Thyroid gland (tissue), 4 donors: ENCODE results near the gene CGB2. TPM values are rescaled to one million over a fixed set of nuclear protein-coding genes. Genes with fewer than 3 reads are reported as not detected.
"Not testable (repeated sequence)": the region's sequence is repeated elsewhere in the genome, so short reads cannot be mapped to it uniquely, and the experiment has no call there.

ENCODE experiments used
- DNase-seq, 2 donors: peaks; one replicate each; pipeline ENCODE4 v3.0.0-alpha.2; 2019
- H3K27ac ChIP-seq, 3 donors: fragments of 200-600 bp; sonication (generic); 1 replicate in 2 of 3; 2 replicates in 1 of 3; pipeline ENCODE4 v1.5.1; 2016 to 2019; ENCODE audit warnings: mild to moderate bottlenecking in 1 of 3, moderate library complexity in 1 of 3
- H3K27me3 ChIP-seq: fragments of 200-600 bp; sonication (generic); one replicate; pipeline ENCODE4 v1.5.1; 2019
- H3K36me3 ChIP-seq, 2 donors: fragments of 200-600 bp; sonication (generic); one replicate each; pipeline ENCODE4 v1.5.1; 2016 to 2019
- H3K4me1 ChIP-seq, 2 donors: fragments of 200-600 bp; sonication (generic); one replicate each; pipeline ENCODE4 v1.5.1; 2017 to 2019
- H3K4me3 ChIP-seq, 3 donors: fragments of 200-600 bp; sonication (generic); replicated peaks in 1 of 3; 1 replicate in 2 of 3; 2 replicates in 1 of 3; pipeline ENCODE4 v1.5.1; 2016; ENCODE audit warnings: mild to moderate bottlenecking in 1 of 3
- H3K9me3 ChIP-seq: fragments of 200-600 bp; sonication (generic); one replicate; pipeline ENCODE4 v1.5.1; 2017
- POLR2A ChIP-seq, 2 donors: fragments of 450-650 bp; IDR thresholded peaks; one replicate each; pipeline ENCODE4 v1.6.1; 2017; ENCODE audit warnings: antibody characterized with exemption in 2 of 2, mild to moderate bottlenecking in 2 of 2, moderate library complexity in 1 of 2
- WGBS, 2 donors: methylation state at CpG; one replicate each; pipeline ENCODE4 v1.1.5; 2017; 5-methylcytosine and 5-hydroxymethylcytosine counted together
- intact Hi-C: fragments of 100-400 bp; cut with DNase I; formaldehyde crosslinking; loops from one replicate; pipeline ENCODE4 v1.15.1; 2023
- total RNA-seq, 4 donors: library from RNA; depleted of rRNA; stranded (reverse); fragments of >200 nt; gene quantifications; one replicate each; pipeline ENCODE4 v1.2.3, GENCODE V29; 2016
- TF ChIP-seq, protein P1 (sequence below), 6 experiments: fragments of 200-600 bp in 3 of 6; fragments of 450-650 bp in 3 of 6; sonication (generic) in 3 of 6; IDR thresholded peaks; one replicate each; pipeline ENCODE4 v1.5.1; 2016 to 2019; ENCODE audit warnings: antibody characterized with exemption in 6 of 6, mild to moderate bottlenecking in 2 of 6, inconsistent platforms in 1 of 6, moderate library complexity in 1 of 6

The CGB2 gene
- total RNA-seq, 4 donors from 2014 or later: not detected

DNA sequence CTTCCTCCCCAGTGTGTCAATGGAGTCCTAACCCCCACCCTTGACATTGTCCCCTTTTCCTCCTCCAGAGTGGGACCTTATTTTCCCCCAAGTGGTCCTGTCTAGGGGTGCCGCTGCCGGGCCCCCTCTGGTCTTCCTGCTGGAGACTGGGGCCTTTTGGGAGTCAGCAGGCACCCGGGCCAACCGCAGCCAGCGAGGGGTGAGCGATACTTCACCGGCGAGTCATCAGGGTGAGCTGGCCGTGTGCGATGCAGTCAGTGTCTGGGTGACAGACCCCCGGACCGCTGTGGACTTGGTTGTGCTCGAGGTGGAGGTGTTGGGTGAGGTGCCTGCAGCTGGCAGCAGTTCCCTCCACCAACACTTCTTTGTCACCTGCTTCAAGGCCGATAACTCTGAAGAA lies 1.9 kb upstream of the CGB2 start:
- H3K4me1 ChIP-seq, H3K27ac ChIP-seq, H3K9me3 ChIP-seq, intact Hi-C loops, H3K36me3 ChIP-seq, DNase-seq, H3K27me3 ChIP-seq, H3K4me3 ChIP-seq: not testable (repeated sequence)
- WGBS, 2 donors: 92 to 95% methylated on average over 8 to 11 of the region's 14 CpGs

DNA sequence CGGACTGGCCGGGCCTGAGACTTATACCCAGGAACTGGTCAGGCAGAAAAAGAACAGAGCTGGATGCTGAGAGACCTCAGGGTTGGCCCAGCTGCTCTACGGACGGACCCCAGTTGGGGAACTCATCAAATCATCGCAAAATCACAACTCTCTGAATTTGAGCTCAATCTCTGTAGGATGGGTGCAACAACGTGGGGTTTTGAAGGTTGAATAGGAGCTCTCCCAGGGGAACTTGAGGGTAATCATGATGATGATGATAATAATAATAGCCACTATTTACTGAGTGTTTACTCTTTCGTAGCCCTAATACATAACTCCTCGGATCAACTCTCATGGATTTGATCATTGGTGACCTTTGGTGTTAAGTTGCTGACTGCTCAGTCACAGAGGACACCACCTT lies 1.4 kb upstream of the CGB2 start:
- H3K27ac ChIP-seq, H3K36me3 ChIP-seq, intact Hi-C loops, H3K4me3 ChIP-seq, H3K27me3 ChIP-seq, DNase-seq, H3K4me1 ChIP-seq, H3K9me3 ChIP-seq: not testable (repeated sequence)
- WGBS, 2 donors: 92 to 95% methylated on average over 4 to 7 of the region's 8 CpGs

DNA sequence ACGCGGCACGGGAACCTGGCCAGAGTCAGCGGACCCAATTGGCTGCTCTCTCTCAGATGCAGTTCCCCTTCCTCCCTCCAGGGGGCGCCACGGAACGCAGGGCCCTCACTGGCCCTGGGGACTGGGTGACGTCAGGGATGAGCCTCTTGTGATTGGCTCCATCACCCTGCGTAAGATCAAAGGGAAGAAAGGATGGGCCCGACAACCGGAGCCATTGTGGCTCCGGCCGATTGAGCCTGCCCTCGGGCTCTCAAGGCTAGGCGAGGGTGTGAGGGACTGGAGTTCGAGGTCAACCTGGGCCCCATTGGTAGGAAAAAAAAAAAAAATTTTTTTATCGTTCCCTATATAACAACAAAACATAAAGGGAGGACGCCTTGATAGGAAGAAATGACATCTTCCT lies 5.1 kb downstream of the CGB2 start, which contains the start of gene CGB1:
CGB1 (minus strand) TSS at position 81 of the 400 bp plus-strand sequence. CDS start 184 bp downstream, outside the sequence.
- H3K27ac ChIP-seq, H3K4me3 ChIP-seq, DNase-seq, H3K27me3 ChIP-seq, H3K4me1 ChIP-seq, H3K9me3 ChIP-seq, H3K36me3 ChIP-seq, intact Hi-C loops: not testable (repeated sequence)
- TF ChIP-seq, protein P1, sequence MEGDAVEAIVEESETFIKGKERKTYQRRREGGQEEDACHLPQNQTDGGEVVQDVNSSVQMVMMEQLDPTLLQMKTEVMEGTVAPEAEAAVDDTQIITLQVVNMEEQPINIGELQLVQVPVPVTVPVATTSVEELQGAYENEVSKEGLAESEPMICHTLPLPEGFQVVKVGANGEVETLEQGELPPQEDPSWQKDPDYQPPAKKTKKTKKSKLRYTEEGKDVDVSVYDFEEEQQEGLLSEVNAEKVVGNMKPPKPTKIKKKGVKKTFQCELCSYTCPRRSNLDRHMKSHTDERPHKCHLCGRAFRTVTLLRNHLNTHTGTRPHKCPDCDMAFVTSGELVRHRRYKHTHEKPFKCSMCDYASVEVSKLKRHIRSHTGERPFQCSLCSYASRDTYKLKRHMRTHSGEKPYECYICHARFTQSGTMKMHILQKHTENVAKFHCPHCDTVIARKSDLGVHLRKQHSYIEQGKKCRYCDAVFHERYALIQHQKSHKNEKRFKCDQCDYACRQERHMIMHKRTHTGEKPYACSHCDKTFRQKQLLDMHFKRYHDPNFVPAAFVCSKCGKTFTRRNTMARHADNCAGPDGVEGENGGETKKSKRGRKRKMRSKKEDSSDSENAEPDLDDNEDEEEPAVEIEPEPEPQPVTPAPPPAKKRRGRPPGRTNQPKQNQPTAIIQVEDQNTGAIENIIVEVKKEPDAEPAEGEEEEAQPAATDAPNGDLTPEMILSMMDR (IDR thresholded peaks at IDR 0.05): peak in 1 of 6 experiments; percentile 9
- WGBS, 2 donors: 56 to 61% methylated on average over 18 of the region's 18 CpGs

DNA sequence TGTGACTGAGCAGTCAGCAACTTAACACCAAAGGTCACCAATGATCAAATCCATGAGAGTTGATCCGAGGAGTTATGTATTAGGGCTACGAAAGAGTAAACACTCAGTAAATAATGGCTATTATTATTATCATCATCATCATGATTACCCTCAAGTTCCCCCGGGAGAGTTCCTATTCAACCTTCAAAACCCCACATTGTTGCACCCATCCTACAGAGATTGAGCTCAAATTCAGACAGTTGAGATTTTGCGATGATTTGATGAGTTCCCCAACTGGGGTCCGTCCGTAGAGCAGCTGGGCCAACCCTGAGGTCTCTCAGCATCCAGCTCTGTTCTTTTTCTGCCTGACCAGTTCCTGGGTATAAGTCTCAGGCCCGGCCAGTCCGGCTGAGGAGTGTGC lies 6.4 kb downstream of the CGB2 start:
- H3K36me3 ChIP-seq, H3K27me3 ChIP-seq, DNase-seq, H3K4me3 ChIP-seq, H3K27ac ChIP-seq, intact Hi-C loops, H3K4me1 ChIP-seq, H3K9me3 ChIP-seq: not testable (repeated sequence)
- WGBS, 2 donors: 73 to 91% methylated on average over 5 to 8 of the region's 8 CpGs

DNA sequence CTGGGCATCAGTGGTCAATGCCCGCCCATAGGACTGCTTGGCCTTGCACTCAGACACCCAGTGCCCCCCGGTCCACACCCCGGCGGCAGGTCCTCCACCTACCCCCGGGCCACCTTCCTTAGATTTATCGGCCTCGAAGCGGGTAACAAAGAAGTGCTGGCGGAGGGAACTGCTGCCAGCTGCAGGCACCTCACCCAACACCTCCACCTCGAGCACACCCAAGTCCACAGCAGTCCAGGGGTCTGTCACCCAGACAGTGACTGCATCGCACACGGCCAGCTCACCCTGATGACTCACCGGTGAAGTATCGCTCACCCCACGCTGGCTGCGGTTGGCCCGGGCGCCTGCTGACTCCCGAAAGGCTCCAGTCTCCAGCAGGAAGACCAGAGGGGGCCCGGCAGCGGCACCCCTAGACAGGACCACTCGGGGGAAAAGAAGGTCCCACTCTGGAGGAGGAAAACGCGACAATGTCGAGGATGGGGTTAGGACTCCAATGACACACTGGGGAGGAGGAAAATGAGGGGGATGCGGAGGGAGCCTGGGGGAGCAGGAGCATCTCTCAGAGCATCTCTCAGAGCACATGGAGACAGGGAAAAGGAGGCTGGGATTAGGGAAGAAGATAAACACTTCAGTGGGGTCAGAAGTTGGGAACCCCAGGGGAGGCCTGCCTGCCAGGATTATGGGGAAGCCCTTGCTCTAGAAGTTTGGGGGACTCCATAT lies 7.0 kb downstream of the CGB2 start:
- DNase-seq, intact Hi-C loops, H3K36me3 ChIP-seq, H3K27me3 ChIP-seq, H3K27ac ChIP-seq, H3K4me1 ChIP-seq, H3K9me3 ChIP-seq, H3K4me3 ChIP-seq: not testable (repeated sequence)
- 88 to 89% methylated on average over 16 to 26 of the region's 26 CpGs for WGBS, 2 donors

DNA sequence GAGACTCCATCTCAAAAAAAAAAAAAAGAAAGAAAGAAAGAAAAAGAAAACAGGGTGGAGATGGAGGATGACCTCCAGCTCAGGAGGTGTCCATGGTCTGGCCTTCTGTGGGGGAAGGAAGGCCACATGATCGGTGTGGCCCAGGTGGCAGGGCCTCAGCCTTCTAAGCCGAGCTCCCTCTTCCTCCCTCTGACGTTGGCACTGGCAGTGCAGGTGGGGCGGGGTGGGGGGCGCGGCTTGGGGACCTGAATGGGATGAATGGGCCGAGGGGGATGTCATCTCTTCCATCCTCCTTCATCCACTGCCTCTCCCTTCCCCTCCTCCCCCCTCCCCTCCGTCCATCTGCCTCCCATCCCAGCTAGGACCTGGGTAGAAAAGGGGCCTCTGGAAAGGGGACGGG lies 8.0 kb downstream of the CGB2 start:
- H3K36me3 ChIP-seq, intact Hi-C loops, H3K27ac ChIP-seq, H3K4me1 ChIP-seq, H3K4me3 ChIP-seq, H3K9me3 ChIP-seq, DNase-seq, H3K27me3 ChIP-seq: not testable (repeated sequence)
- WGBS, 2 donors: 67 to 78% methylated on average over 5 to 6 of the region's 9 CpGs

DNA sequence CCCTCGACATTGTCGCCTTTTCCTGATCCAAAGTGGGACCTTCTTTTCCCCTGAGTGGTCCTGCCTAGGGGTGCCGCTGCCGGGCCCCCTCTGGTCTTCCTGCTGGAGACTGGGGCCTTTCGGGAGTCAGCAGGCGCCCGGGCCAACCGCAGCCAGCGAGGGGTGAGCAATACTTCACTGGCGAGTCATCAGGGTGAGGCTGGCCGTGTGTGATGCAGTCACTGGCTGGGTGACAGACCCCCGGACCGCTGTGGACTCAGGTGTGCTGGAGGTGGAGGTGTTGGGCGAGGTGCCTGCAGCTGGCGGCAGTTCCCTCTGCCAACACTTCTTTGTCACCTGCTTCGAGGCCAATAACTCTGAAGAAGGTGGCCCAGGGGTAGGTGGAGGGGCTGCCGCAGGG lies 10.5 kb downstream of the CGB2 start:
- Histone ChIP-seq H3K27ac (no peak overlapping the region), H3K27me3 (no peaks in the 10 kb centered on the region), H3K9me3 (no peaks in the 10 kb centered on the region), H3K36me3 (no peaks in the 10 kb centered on the region), H3K4me3 (no peak overlapping the region), H3K4me1 (no peaks in the 10 kb centered on the region)
- no peak for DNase-seq
- 83 to 85% methylated on average over 7 to 13 of the region's 17 CpGs for WGBS, 2 donors
- TF ChIP-seq, protein P1 (IDR thresholded peaks at IDR 0.05): no peak
- TF ChIP-seq POLR2A (IDR thresholded peaks at IDR 0.05): no peak
- intact Hi-C loops: no loop called here

DNA sequence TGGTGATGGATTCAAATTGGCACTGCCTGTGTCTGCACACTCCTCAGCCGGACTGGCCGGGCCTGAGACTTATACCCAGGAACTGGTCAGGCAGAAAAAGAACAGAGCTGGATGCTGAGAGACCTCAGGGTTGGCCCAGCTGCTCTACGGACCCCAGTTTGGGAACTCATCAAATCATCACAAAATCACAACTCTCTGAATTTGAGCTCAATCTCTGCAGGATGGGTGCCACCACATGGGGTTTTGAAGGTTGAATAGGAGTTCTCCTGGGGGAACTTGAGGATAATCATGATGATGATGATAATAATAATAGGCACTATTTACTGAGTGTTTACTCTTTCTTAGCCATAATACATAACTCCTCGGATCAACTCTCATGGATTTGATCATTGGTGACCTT lies 11.0 kb downstream of the CGB2 start:
- 87 to 95% methylated on average over 1 to 2 of the region's 4 CpGs for WGBS, 2 donors
- intact Hi-C loops, H3K4me1 ChIP-seq, H3K27me3 ChIP-seq, H3K36me3 ChIP-seq, H3K9me3 ChIP-seq, H3K27ac ChIP-seq, DNase-seq, H3K4me3 ChIP-seq: not testable (repeated sequence)

DNA sequence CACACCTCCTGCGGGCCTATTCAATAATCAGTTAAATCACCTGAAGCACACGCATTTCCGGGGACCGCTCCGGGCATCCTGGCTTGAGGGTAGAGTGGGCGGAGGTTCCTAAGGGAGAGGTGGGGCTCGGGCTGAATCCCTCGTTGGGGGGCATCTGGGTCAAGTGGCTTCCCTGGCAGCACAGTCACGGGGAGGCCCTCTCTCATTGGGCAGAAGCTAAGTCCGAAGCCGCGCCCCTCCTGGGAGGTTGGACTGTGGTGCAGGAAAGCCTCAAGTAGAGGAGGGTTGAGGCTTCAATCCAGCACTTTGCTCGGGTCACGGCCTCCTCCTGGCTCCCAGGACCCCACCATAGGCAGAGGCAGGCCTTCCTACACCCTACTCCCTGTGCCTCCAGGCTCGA lies 11.9 kb downstream of the CGB2 start, which contains the start of gene CGB5:
CGB5 (plus strand) TSS at position 301 of the 400 bp plus-strand sequence. CDS start 362 bp downstream, outside the sequence.
- H3K4me1 ChIP-seq, H3K9me3 ChIP-seq, H3K36me3 ChIP-seq, H3K27me3 ChIP-seq, H3K27ac ChIP-seq, DNase-seq, H3K4me3 ChIP-seq, intact Hi-C loops: not testable (repeated sequence)
- 64 to 79% methylated on average over 6 to 10 of the region's 15 CpGs for WGBS, 2 donors

DNA sequence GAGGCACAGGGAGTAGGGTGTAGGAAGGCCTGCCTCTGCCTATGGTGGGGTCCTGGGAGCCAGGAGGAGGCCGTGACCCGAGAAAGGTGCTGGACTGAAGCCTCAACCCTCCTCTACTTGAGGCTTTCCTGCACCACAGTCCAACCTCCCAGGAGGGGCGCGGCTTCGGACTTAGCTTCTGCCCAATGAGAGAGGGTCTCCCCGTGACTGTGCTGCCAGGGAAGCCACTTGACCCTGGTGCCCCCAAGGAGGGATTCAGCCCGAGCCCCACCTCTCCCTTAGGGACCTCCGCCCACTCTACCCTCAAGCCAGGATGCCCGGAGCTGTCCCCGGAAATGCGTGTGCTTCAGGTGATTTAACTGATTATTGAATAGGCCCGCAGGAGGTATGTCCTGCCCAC lies 17.3 kb downstream of the CGB2 start, which contains the start of gene CGB8:
CGB8 (minus strand) TSS at position 101 of the 400 bp plus-strand sequence. CDS start 372 bp downstream, outside the sequence.
- H3K4me1 ChIP-seq, H3K9me3 ChIP-seq, H3K4me3 ChIP-seq, H3K27me3 ChIP-seq, H3K36me3 ChIP-seq, H3K27ac ChIP-seq, DNase-seq, intact Hi-C loops: not testable (repeated sequence)
- WGBS, 2 donors: 60 to 70% methylated on average over 1 to 10 of the region's 12 CpGs

DNA sequence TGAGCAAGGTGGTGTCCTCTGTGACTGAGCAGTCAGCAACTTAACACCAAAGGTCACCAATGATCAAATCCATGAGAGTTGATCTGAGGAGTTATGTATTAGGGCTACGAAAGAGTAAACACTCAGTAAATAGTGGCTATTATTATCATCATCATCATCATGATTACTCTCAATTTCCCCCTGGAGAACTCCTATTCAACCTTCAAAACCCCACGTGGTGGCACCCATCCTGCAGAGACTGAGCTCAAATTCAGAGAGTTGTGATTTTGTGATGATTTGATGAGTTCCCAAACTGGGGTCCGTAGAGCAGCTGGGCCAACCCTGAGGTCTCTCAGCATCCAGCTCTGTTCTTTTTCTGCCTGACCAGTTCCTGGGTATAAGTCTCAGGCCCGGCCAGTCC lies 18.1 kb downstream of the CGB2 start:
- intact Hi-C loops, DNase-seq, H3K27ac ChIP-seq, H3K27me3 ChIP-seq, H3K4me1 ChIP-seq, H3K4me3 ChIP-seq, H3K36me3 ChIP-seq, H3K9me3 ChIP-seq: not testable (repeated sequence)
- WGBS, 2 donors: 83 to 88% methylated on average over 3 of the region's 4 CpGs
